Stimulated activated CD8-positive, alpha-beta memory T cell treated with anti-CD3 and anti-CD28 coated beads, Interleukin-7, amount 100 ng/mL, for 48 hours (primary cell): ENCODE results near the gene KCNMA1.
"Not testable (repeated sequence)": the region's sequence is repeated elsewhere in the genome, so short reads cannot be mapped to it uniquely, and the experiment has no call there.

ENCODE experiments used
- DNase-seq, 2 donors: peaks; one replicate each; pipeline ENCODE4 v3.0.0-alpha.2; 2020; ENCODE audit warnings: low read depth in 1 of 2; ENCODE audit errors: extremely low read depth in 1 of 2

Gene KCNMA1

DNA sequence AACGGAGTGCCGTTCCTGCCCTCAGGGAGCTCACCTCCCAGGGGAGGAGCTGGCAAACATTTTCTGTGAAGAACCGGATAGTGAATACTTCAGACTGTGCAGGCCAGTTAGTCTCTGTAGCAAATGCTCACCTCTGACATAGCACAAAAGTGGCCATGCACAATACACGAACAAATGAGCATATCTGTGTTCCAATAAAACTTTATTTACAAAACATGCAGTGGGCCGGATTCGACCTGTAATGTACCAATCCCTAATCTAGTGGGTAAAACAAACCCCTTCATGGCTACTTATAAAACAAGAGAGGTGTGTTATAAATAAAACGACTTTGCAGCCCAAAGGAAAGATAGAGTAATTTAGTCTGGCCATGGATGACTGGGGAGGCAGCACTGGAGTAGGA lies 48.7 kb downstream of the KCNMA1 start:
- no peak for DNase-seq

DNA sequence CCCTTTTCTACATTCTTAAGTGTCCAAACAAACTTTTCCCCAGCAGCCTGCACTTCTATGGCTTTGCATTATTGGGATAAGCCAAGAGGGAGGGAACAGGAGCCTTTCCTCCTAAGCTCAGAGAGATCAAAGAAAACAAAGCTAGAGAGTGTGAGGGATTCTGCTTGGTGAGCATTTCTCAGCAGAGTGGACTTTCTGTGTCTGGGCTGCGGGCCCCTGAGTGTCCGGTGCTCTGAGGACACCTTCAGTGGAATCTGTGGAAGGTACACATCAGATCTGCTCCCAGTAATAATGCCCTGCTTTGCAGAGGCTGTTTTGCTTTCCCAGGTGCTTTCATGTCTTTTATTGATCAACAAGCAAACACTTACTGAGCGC lies 50.2 kb downstream of the KCNMA1 start:
- DNase-seq, result no peak

DNA sequence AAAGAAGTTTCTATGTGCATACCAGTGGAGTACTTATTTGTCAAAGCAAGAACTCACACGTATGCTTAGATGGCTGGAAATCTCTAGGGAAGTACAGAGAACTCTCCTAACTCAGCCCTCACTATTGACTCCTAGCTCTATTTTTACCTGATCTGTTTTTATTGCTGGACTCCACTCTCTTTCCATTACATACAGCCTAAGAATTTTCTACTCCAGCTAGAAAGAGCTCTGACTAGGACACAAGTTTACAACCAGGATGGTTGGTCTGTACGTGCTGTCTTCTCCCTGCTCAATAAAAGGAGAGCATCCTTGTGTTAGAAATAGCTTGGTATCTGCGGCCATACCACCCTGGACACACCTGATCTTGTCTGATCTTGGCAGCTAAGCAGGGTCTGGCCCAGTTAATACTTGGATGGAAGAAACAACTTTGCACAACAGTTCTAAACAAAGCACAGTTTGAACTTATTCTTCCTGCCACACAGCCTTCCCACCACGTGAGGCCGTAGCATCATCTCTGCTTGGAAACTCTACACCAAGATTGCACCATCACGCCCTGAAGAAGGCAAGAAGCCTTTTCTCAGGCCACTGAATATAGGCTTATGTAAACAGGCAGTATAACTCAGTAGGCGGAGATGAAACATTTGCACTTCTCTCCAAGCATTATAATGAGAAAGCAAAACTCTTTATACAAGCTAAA lies 50.7 kb downstream of the KCNMA1 start:
- no peak for DNase-seq

DNA sequence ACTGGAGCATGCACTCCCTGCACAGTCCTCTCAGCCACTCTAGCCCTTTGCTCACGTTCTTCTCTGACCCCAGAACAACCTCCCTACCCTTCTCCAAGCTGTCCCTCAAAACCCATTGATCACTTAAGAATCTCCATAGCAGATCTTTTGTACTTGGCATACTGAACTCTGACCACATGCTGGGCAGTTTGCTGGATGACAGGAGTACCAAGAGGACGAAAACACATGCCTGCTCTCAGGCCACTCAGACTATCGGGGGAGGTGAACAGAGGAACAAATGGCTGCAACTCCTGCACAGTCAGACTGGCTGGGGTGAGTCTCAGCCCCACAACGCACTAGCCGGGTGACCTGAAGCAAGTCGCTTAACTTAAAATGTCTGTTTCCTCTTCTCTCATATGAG lies 52.7 kb downstream of the KCNMA1 start:
- no peak for DNase-seq

DNA sequence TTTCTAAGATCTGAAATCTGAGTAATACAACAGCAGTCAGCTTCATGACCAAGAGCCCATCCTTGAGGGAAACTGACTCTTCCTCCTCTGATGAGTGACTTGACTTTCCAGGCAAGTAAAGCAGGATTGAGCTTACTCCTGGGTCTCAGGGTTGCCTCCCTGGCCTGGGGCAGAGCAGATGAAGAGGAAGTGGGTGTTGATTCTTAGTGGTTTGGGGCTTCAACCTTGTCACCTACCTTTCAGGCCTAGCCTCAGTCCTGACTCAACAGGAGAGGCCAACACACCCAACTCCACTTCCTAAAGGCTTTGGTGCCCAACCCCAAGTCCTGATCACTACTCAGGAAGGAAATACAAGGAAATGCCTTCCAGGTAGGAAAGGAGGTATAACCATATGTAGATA lies 54.1 kb downstream of the KCNMA1 start:
- no peak for DNase-seq

DNA sequence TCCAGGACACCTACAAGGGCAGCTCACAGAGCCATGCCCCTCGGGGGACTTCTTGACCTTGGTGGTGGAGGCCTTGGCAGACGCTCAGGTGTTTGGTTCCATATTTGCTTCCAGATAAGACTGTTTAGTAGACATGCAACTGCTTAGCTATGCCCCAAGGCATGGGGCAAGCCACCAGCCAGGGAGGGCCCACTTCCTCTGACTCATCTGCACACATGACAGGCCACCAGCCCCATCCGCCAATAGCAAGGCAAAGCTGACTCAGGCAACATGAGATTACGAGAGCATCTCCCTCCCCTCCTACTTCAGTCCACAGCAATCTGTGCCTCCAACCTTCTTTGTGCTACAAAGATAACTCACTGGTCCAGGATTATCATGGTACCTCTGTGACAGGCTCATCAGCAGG lies 54.9 kb downstream of the KCNMA1 start:
- peak; percentile 9 to 18 for DNase-seq

DNA sequence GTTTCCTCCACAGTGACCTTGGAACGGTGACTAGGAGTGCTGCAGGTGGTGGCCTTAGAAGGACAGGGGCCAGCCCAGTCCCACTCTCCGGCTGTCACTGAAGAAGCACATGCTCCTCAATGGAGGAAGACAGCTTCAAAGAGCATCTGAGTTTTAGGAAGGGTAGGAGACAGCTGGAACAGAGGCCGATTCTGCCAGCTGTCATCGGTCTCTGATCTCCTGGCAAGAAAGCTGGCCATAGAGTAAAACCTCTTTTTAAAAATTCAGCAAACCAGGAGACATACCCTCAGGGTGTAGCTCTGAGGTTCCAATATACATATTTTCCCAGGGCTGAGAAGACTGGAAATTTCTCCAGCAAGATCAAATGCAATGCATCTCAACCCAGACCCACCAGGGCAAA lies 55.9 kb downstream of the KCNMA1 start:
- DNase-seq, result no peak

DNA sequence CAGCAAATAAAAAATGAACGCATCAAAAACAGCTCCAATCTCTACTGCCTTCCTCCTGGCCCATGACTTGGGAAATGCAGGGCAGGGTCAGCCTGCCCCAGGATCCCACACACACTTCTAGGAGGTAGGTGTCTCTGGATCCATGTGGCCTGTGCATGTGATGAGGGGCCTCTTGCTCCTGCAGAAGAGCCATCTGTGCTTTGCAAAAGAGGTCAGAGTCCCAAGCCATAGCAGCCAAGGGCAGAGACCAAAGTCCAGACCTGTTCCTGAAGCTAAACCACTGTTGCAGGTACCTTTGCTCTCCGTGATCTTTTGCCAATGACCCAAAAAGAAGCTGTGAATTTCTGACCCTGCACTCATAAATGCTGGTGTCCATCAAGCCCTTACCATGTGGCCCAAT lies 57.1 kb downstream of the KCNMA1 start:
- DNase-seq, result no peak

DNA sequence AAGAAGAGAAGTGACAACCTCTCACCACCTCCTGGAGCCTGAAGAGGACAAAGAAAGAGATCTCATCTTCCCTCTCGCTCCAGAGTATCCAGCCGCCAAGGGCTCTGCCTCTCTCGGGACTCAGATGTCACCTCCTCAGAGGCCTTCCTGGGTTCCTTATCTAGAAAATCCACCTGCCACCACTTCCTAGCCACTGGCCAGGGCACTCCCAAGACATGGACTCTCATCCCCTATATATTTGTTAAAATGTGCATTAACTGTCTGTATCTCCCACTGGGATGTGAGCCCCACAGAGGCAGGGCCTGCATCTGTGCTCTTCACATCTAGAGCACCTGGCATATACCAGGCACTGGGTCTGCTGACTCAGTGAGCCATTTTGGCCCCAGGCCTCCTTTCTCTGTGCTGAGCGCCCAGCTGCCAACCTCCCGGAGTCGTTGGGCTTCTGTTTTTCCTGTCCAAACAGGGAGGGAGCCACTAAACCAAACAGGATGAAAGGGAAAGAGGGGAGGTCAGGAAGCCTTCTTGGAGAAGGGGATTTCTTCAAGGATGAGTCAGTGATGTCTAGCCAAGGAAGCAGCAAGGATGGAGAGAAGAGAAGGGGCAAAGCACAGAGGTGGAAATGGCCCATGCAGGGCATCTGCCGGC lies 58.9 kb downstream of the KCNMA1 start:
- DNase-seq, result no peak

DNA sequence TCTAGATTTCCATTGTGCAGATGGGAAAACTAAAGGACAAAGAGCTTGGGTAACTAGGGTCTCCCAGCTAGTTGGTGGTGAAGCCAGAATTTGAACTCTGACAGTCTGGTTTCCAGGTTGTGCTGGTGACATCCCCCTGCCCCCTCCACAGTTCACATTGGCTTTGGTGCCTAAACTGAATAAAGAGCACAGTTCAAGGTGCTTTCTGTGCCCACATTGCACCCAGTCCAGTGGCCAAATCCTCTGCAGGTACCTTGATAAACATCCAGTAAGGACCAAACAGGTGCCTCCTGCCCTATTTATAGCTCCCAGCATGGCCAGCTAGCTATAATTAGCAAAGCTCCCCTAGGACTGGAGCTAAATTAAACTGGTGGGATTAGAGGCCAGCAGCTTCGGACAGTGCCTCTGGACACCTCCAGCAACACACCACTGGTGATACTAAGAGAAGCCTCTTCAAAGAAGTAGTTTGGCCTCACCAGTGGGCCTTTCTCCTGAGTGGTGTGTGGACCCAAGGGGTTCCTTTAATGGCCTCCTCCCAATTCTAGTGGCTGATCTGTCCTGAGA lies 59.9 kb downstream of the KCNMA1 start:
- DNase-seq, result no peak

DNA sequence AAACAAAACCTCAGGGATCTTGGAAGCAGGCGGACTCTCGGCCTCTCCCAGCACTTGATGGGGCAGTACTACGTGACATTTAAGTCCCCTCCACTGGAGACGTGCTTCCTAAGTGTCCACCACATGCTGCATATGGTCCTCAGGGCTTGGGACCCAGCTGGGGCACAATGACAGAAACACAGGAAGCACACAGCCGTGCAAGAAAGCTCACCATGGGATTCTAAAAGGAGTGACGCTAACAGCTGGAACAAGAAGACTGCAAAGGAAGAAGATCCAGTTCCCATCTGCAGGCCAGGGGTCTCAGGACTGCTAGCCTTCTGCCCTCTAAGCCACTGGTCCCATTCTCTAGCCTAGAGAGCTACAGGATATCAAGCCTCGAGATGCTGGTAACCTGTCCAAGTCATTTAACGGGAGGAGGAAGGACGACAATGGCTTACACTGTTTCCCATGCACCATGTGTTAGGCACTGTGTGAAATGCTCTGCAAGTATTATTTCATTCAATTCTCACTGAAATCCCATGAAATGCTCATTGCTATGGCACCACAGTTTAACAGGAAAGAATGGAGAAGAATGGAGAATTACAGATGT lies 61.1 kb downstream of the KCNMA1 start:
- no peak for DNase-seq

DNA sequence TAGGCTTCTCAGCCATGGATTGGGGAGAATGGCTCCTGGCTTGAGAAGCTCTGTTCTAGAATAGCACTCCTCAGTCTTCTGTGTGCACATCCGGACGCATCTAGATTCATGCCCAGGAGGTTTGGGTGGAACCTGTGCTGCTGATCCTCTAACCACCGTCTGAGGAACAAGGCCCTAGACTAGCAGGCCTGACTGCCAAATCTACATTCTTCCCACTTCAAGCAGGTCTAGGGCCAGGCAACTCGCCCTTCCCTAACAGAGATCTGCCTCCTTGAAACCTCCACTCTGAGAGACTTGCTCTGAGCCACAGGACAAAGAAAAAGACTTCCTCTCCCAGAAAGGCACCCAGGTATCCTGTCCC lies 61.6 kb downstream of the KCNMA1 start:
- DNase-seq, result no peak

DNA sequence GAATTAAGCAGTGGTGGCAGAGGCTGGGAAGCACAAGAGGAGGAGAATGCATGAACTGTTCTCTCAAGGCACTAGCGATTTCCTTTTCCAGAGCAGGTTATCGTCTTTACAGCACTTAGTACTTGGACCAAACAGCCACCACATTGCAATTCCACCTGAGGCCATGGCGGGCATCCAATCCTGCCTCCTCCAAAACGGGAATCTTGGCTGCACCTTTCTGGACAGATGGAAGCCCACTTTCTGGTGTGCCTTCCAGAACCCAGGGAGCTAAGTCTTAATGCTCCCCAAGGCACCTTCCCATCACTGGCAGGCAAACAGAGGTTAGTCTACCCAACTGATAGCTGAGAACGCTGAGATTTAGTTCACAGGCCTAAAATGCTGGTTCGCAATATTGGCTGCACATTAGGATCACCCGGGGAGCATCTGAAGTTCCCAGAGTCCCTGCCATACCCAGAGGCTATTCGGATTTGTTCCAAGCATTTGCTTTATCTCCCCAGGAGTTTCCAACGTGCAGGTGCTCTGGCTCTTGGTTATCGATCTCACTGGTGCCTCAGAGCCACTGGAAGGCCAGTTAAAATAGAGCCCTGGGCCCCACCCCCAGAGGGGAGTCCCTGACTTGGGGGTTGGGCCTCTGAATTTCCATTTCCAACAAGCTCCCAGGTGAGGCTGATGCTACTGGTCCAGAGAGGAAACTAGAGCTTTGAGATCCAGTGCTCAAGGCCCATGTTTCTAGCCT lies 62.2 kb downstream of the KCNMA1 start:
- DNase-seq, result no peak

DNA sequence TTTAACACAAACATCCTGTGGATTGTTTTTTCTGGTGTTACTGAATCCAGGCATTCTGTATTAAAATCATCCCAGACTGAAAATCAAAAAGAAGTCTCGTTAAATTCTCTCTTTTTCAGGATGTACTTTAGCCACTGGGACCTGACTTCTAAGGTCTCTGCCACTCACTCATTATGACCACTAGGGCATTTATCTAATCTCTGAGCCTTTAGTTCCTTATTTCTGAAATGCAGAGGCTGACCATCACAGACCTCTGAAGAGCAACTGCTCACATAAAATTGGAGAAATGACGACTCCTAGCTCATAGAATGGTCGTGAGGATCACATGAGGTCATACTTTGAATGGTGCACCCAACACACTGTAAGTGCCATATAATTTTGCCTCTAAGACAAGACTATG lies 63.2 kb downstream of the KCNMA1 start:
- DNase-seq, result no peak

DNA sequence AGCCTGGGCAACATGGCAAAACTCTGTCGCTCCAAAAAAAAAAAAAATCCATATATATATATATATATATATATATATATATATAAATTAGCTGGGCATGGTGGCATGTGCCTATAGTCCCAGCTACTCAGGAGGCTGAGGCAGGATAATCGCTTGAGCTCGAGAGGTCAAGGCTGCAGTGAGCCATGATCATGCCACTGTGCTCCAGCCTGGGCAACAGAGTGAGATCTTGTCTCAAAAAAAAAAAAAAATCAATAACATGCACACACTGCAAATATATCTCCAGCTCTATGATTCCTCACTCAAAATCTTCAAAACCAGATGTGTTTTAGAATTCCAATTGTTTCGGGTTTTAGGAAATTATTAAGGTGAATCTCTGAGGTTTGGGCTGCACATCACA lies 65.1 kb downstream of the KCNMA1 start:
- not testable (repeated sequence) for DNase-seq

DNA sequence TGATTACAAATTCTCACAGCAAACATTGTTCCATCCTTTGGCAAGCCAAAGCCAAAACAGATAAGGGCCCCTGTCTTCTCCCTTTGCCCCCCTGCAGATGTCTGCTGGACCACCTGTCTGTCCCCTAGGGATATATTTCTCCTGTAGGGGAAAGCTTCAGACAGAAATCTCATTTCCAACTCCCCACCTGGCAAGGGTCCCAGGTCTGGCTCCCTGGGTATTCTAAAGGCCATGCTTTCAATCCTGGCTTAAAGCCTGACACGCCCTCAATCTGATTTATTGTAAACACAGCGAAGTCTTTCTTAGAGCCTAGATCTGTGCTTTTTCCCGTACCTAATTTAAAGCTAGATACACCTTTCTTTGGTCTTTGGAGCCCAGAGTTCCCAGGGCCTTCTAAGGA lies 66.1 kb downstream of the KCNMA1 start:
- no peak for DNase-seq

DNA sequence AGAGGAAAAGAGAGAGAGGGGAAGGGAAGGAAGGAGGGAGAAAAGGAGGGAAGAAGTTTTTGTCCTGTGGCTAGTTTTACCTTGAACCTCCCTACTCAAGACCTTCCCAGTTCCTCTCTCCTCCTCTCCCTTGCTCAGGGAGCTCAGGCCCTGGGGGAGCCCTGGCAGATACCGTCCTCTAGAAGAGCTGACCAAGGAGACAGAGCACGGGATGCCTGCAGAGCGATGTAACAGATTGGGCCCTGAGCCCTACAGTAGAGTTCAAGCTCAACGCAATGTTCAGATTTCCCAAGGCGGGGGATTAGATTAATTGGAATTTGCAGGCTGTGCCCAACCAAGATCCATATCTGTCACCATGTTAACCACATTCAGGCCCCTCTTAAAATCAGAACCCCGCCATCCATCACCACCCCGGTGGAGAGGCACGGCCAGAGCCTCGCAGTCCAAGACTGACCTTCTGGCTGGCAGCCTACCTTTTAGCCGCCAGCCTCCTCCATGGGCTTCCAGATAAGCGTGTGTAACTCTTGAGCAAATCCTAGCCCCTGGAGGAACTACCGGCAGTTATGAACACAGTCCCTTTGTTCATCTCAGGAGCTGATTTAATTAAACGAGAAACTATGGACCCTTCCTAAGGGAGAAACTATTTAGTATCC lies 70.6 kb downstream of the KCNMA1 start:
- DNase-seq, result no peak

DNA sequence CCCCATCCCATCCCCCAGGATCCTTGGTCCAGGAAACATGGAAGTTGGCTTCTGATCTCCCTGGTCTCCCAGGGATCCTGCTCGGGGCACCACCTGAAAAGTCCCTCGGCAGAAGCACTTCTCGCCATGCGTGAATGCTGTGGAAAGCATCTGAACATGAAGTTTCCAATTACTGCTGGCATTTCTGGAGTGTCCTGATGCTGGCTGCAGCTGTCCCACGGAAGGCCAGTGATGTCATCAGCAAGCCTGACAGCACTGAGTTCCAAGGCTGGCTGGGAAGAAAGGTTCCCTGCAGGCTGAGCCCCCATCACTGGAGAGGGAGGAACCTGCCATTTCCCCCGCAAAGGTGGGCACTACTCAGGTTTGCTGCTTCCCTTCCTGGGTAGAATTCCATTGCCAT lies 71.4 kb downstream of the KCNMA1 start:
- DNase-seq, result no peak

DNA sequence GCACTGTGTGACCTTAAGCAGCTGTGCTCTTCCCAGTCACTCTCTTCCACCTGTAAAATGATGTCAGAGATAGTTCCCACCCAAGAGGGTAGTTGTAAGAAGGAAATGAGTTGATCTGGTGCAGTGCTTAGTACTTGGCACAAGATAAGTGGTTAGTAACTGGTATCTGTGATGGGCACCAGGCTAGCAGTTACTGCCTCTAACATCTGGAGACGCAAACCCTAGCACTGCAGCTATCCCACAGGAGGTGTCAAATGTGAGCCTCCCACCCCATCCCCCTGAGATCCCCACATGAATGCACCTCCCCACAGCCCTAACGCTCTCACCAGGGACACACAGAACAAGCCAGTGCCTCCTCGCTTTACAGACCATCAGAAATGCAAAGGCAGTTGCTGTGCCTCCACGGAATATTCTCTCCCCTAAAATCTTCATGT lies 72.0 kb downstream of the KCNMA1 start:
- no peak for DNase-seq

DNA sequence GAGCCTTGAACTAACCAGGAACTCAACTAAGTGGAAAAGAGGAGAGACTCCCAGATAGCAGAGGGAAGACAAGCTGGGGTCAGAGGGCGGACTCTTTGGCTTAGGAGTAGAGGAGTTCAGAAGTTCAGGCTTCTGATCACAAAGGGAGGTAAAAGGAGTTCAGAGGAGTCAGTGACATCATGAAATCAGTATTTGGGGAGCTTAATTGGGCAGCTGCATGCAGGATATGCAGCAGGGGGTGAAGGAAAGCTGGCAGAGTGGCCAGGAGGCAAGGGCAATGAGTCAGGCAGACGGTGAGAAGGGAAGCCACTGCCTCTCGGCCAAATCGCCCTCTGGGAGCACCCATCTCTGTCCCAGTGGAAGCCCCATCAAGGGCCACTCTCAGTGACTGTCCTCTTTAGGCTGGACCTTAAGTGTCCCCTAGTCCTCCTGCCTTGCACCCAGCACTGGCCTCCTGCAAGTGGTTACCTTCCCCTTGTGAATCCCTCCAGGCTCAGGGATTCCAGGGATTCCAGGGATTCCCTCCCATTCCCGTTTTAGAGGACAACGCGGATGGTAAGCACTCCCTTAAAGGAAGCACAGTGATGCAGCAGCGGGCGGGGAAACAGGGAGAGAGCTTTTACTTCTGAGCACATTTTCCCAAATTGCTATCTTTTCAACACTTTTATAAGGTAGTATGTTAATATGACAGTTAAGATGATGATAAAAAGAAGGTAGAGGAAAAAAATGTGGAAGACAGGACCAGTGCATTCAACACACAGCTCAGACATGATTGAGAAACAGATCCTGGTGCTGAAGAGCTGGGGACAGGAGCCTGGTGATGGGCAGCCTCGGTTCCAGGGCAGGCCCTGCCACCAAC lies 72.6 kb downstream of the KCNMA1 start:
- DNase-seq, result no peak
